Pancreas (tissue), 10 donors: Measurements from ENCODE around the gene SPPL2A. TPM values are rescaled to one million over a fixed set of nuclear protein-coding genes. Genes with fewer than 3 reads are reported as not detected.
A peak's percentile ranks its signal among the peaks of the same experiment; 100 is the strongest.

Source experiments
- ATAC-seq, 4 donors: fragments of 200-7000 bp; cut with Tn5 transposase; one replicate each; pipeline versions ENCODE4 v1.8.0 to v1.9.1; 2020; ENCODE audit warnings: mild to moderate bottlenecking in 4 of 4, moderate library complexity in 4 of 4
- DNase-seq, 6 donors: peaks; one replicate each; pipeline ENCODE4 v3.0.0-alpha.2; 2020
- FAIRE-seq: peaks from 2 replicates; lab custom pipeline; 2012; peaks lifted over from hg19 to GRCh38; lab: Jason Lieb, UNC
- H3K27ac ChIP-seq, 4 donors: fragments of 200-600 bp; sonication (generic); 1 replicate in 3 of 4; 2 replicates in 1 of 4; pipeline versions ENCODE4 v1.5.0 to v1.8.0; 2020
- H3K27me3 ChIP-seq, 4 donors: fragments of 200-600 bp; one replicate each; pipeline ENCODE4 v1.8.0; 2021
- H3K36me3 ChIP-seq, 3 donors: fragments of 200-600 bp; sonication (generic) in 1 of 3; one replicate each; pipeline versions ENCODE4 v1.5.0 to v1.8.0; 2020 to 2021
- H3K4me1 ChIP-seq, 3 donors: fragments of 200-600 bp; one replicate each; pipeline ENCODE4 v1.8.0; 2021
- H3K4me3 ChIP-seq, 4 donors: fragments of 200-600 bp; sonication (generic) in 2 of 4; one replicate each; pipeline versions ENCODE4 v1.5.0 to v1.8.0; 2020 to 2021
- H3K9me3 ChIP-seq, 4 donors: fragments of 200-600 bp; one replicate each; pipeline ENCODE4 v1.8.0; 2021
- CTCF ChIP-seq, 4 donors: fragments of 200-600 bp; sonication (generic) in 3 of 4; IDR thresholded peaks; one replicate each; pipeline versions ENCODE4 v1.5.0 to v1.8.0; 2021; ENCODE audit warnings: antibody characterized with exemption in 4 of 4
- WGBS, 2 donors: extraction: QIAGEN DNeasy Blood & Tissue Kit; methylation state at CpG; one replicate each; pipeline ENCODE4 v1.1.7; 2013; 5-methylcytosine and 5-hydroxymethylcytosine counted together
- intact Hi-C, 3 donors: fragments of 100-400 bp; cut with DNase I; formaldehyde crosslinking; loops; one replicate each; pipeline versions ENCODE4 v1.11.1 to v1.14.2; 2022
- polyA plus RNA-seq, 2 donors: library from polyadenylated mRNA; stranded (reverse); fragments of 200-250 nt; gene quantifications; one replicate each; pipeline ENCODE4 v1.2.3, GENCODE V29; 2013
- total RNA-seq, 6 donors: library from RNA; stranded (reverse); fragmentation: NEBNext Ultra II Directional in 4 of 6; extraction: Animal tissue kit (Norgen Biotek cat#: 25700) in 4 of 6; gene quantifications; one replicate each; pipeline versions ENCODE4 v1.2.1 to v1.2.4, GENCODE V29; 2021 to 2023
- donor health status: healthy with polysubstance abuse.
- donor health status: DM: no; HTN: no; CAD: no; lungs with moderate emphysema.
- donor health status: DM: no; HTN: no; CAD: no.
- donor health status: control.
- donor health status: control.
- donor health status: Bipolar disorder and iron deficiency.
- donor health status: DM: yes; HTN: yes; CAD: no.
- donor health status: DM: no; HTN: no; CAD: no.
- donor health status: DM: no; HTN: no; CAD: no.
- donor health status: DM: yes; HTN: yes; CAD: no.

The SPPL2A gene
- total and polyA plus RNA-seq, 8 donors, result 29.8 to 64.4 (median 45.2) TPM

GRCh38 chr15:50675535-50676144, 89.9 kb downstream of the SPPL2A start:
- TF ChIP-seq CTCF (IDR thresholded peaks at IDR 0.05), result peak; percentile 31 to 73 (median 59)
- Histone ChIP-seq H3K27ac (no peak overlapping the region), H3K4me1 (peaks cover 0 to 9% (median 0%) of the 10 kb centered on the region in 3 donors), H3K27me3 (no peaks in the 10 kb centered on the region), H3K36me3 (no peaks in the 10 kb centered on the region), H3K4me3 (no peak overlapping the region), H3K9me3 (no peaks in the 10 kb centered on the region)
- no peak for FAIRE-seq
- DNase-seq, result no peak
- ATAC-seq, result peak in 2 of 4 donors; percentile 29 to 42
- intact Hi-C loops, result no loop called here

GRCh38 chr15:50670115-50670514, 95.4 kb downstream of the SPPL2A start:
- ATAC-seq (no peak), DNase-seq (no peak), FAIRE-seq (no peak)
- H3K4me3 ChIP-seq, result no peak overlapping the region
- intact Hi-C loops, result loop anchor here in 1 of 3 donors (5.0 kb wide), 1 partner anchor 207 kb away; no protein-coding TSS in a partner anchor
- 51% methylated on average over 2 of the region's 2 CpGs for WGBS, 2 donors
- H3K27ac ChIP-seq, result no peak overlapping the region
- peaks cover 0 to 7% (median 5%) of the 10 kb centered on the region in 3 donors for H3K4me1 ChIP-seq
- no peaks in the 10 kb centered on the region for H3K9me3 ChIP-seq
- TF ChIP-seq CTCF (IDR thresholded peaks at IDR 0.05), result no peak
- no peaks in the 10 kb centered on the region for H3K27me3 ChIP-seq
- no peaks in the 10 kb centered on the region for H3K36me3 ChIP-seq

- intact Hi-C loops, result loop anchor here in 1 of 3 donors (5.0 kb wide), 1 partner anchor 208 kb away; no protein-coding TSS in a partner anchor
- Histone ChIP-seq H3K4me1 (peaks cover 0 to 7% (median 5%) of the 10 kb centered on the region in 3 donors), H3K4me3 (no peak overlapping the region), H3K9me3 (no peaks in the 10 kb centered on the region), H3K36me3 (no peaks in the 10 kb centered on the region), H3K27me3 (no peaks in the 10 kb centered on the region), H3K27ac (no peak overlapping the region)
- ATAC-seq, result peak in 2 of 4 donors; percentile 50 to 61
- 6 to 7% methylated on average over 1 of the region's 1 CpG for WGBS, 2 donors
- no peak for DNase-seq
- TF ChIP-seq CTCF (IDR thresholded peaks at IDR 0.05), result no peak
- no peak for FAIRE-seq
These were observed 95.9 kb downstream of the SPPL2A start for GRCh38 chr15:50669611-50670010.

GRCh38 chr15:50665938-50666337, 99.6 kb downstream of the SPPL2A start:
- intact Hi-C loops, result no loop called here
- TF ChIP-seq CTCF (IDR thresholded peaks at IDR 0.05), result no peak
- ATAC-seq, result no peak

GRCh38 chr15:50655555-50655954, 110.0 kb downstream of the SPPL2A start:
- no peak for TF ChIP-seq CTCF (IDR thresholded peaks at IDR 0.05)
- H3K4me3 ChIP-seq, result no peak overlapping the region

More at GRCh38 chr15:50665938-50666337, 99.6 kb downstream of the SPPL2A start:
- no peaks in the 10 kb centered on the region for H3K9me3 ChIP-seq
- WGBS, 2 donors, result 91 to 95% methylated on average over 5 of the region's 5 CpGs
- no peak overlapping the region for H3K27ac ChIP-seq
- no peak overlapping the region for H3K4me3 ChIP-seq
- H3K27me3 ChIP-seq, result no peaks in the 10 kb centered on the region
- DNase-seq (no peak), FAIRE-seq (no peak)
- H3K36me3 ChIP-seq, result no peaks in the 10 kb centered on the region
- H3K4me1 ChIP-seq, result peaks cover 0 to 7% (median 3%) of the 10 kb centered on the region in 3 donors

More at GRCh38 chr15:50655555-50655954, 110.0 kb downstream of the SPPL2A start:
- Histone ChIP-seq H3K9me3 (no peaks in the 10 kb centered on the region), H3K27me3 (no peaks in the 10 kb centered on the region), H3K36me3 (peaks cover 0 to 22% (median 0%) of the 10 kb centered on the region in 3 donors), H3K4me1 (no peaks in the 10 kb centered on the region), H3K27ac (no peak overlapping the region)
- 95 to 97% methylated on average over 4 of the region's 4 CpGs for WGBS, 2 donors
- no peak for ATAC-seq
- no peak for FAIRE-seq
- intact Hi-C loops, result no loop called here
- DNase-seq, result no peak
